GM15510 (cell line): ENCODE results near the gene MFSD1.

Source experiments
- POLR2A ChIP-seq: IDR thresholded peaks from 3 replicates; pipeline ENCODE4 v1.6.1; 2011; ENCODE audit warnings: borderline replicate concordance; ENCODE audit not compliant: insufficient read length; ENCODE audit errors: extremely low read depth

Gene MFSD1

GRCh38 chr3:158827773-158828172, 25.9 kb downstream of the MFSD1 start:
- no peak for TF ChIP-seq POLR2A

GRCh38 chr3:158830391-158830790, 28.5 kb downstream of the MFSD1 start:
- TF ChIP-seq POLR2A: no peak

GRCh38 chr3:158831861-158832260, 30.0 kb downstream of the MFSD1 start:
- TF ChIP-seq POLR2A: no peak

- no peak for TF ChIP-seq POLR2A
These were observed 33.8 kb downstream of the MFSD1 start for GRCh38 chr3:158835631-158836030.

- TF ChIP-seq POLR2A: no peak
These were observed 34.5 kb downstream of the MFSD1 start for GRCh38 chr3:158836312-158836711.

GRCh38 chr3:158837240-158837639, 35.4 kb downstream of the MFSD1 start:
- no peak for TF ChIP-seq POLR2A

- no peak for TF ChIP-seq POLR2A
These were observed 38.1 kb downstream of the MFSD1 start for GRCh38 chr3:158839966-158840365.

- no peak for TF ChIP-seq POLR2A
These were observed 39.5 kb downstream of the MFSD1 start for GRCh38 chr3:158841387-158841786.

GRCh38 chr3:158842976-158843375, 41.1 kb downstream of the MFSD1 start:
- no peak for TF ChIP-seq POLR2A

- TF ChIP-seq POLR2A: no peak
These were observed 44.0 kb downstream of the MFSD1 start for GRCh38 chr3:158845765-158846350.

- no peak for TF ChIP-seq POLR2A
These were observed 45.1 kb downstream of the MFSD1 start for GRCh38 chr3:158846803-158847451.

- no peak for TF ChIP-seq POLR2A
These were observed 45.6 kb downstream of the MFSD1 start for GRCh38 chr3:158847452-158847821.

- TF ChIP-seq POLR2A: no peak
These were observed 46.0 kb downstream of the MFSD1 start for GRCh38 chr3:158847885-158848284.

GRCh38 chr3:158849757-158850156, 47.9 kb downstream of the MFSD1 start:
- TF ChIP-seq POLR2A: no peak

- TF ChIP-seq POLR2A: no peak
These were observed 57.5 kb downstream of the MFSD1 start for GRCh38 chr3:158859362-158859761.

GRCh38 chr3:158863247-158863646, 61.4 kb downstream of the MFSD1 start:
- no peak for TF ChIP-seq POLR2A

- TF ChIP-seq POLR2A: no peak
These were observed 62.6 kb downstream of the MFSD1 start for GRCh38 chr3:158864492-158864891.

- TF ChIP-seq POLR2A: no peak
These were observed 73.8 kb downstream of the MFSD1 start for GRCh38 chr3:158875700-158876099.
